ENCODE measurements around the gene PHACTR3. TPM values are rescaled to one million over a fixed set of nuclear protein-coding genes. Genes with fewer than 3 reads are reported as not detected.

The PHACTR3 gene
- total RNA-seq, 1 experiment from 2014 or later: not detected

GRCh38 chr20:59596690-59597089 is 7.7 kb upstream of the PHACTR3 start:
- Histone ChIP-seq H3T11ph (ENCODE audit: low read length) (no peak overlapping the region), H3K4me1 (ENCODE audit: insufficient read depth, low read length) (0 out of 2 replicates have a peak, but pooled peaks cover 2% of the 10 kb centered on the region), H3K27ac (ENCODE audit: insufficient read length, low read depth, low read length) (no peak overlapping the region), H3K79me2 (ENCODE audit: insufficient read depth, low read length) (no peaks in the 10 kb centered on the region), H4K20me1 (ENCODE audit: control insufficient read depth, insufficient read depth, insufficient read length) (no peaks in the 10 kb centered on the region), H3K9ac (ENCODE audit: extremely low read depth, insufficient read length, low read length) (no peak overlapping the region), H2BK20ac (ENCODE audit: low read depth, low read length, poor library complexity, severe bottlenecking) (no peak overlapping the region), H2AK5ac (ENCODE audit: insufficient read length, low read length) (no peak overlapping the region), H4K91ac (ENCODE audit: insufficient read length, low read depth, low read length) (no peak overlapping the region), H2AFZ (ENCODE audit: low read length) (no peak overlapping the region), H2BK15ac (ENCODE audit: low read depth, low read length) (no peak overlapping the region), H3K4ac (ENCODE audit: low read depth, low read length) (no peak overlapping the region), H3K9me3 (ENCODE audit: control insufficient read depth, low read depth, low read length) (no peaks in the 10 kb centered on the region), H2BK120ac (ENCODE audit: low read depth, low read length, poor library complexity, severe bottlenecking) (no peak overlapping the region), H4K5ac (ENCODE audit: insufficient read length, low read depth, low read length) (no peak overlapping the region), H3K4me2 (ENCODE audit: insufficient read depth, insufficient read length, low read length) (no peak overlapping the region), H3K14ac (ENCODE audit: insufficient read depth, low read length) (no peak overlapping the region), H3K18ac (ENCODE audit: insufficient read length, low read depth, low read length) (no peak overlapping the region), H3K79me1 (ENCODE audit: insufficient read depth, low read depth, low read length, poor library complexity, severe bottlenecking) (no peaks in the 10 kb centered on the region), H2BK5ac (ENCODE audit: insufficient read length, low read length) (no peak overlapping the region), H3K56ac (ENCODE audit: insufficient read length, low read depth, low read length) (no peak overlapping the region), H3K23ac (ENCODE audit: insufficient read length, low read depth, low read length) (no peak overlapping the region), H4K8ac (replicated peaks; ENCODE audit: insufficient read length, low read depth, low read length) (no peak overlapping the region), H2BK12ac (ENCODE audit: insufficient read length, low read depth, low read length) (no peak overlapping the region), H3K27me3 (ENCODE audit: insufficient read depth, low read length) (peaks cover 4% of the 10 kb centered on the region; the same call in 1 of the 2 replicates), H3K23me2 (ENCODE audit: insufficient read length, low read depth, low read length, poor library complexity, severe bottlenecking) (no peaks in the 10 kb centered on the region)
- peaks cover 0 to 74% of the 10 kb centered on the region in 2 experiments; a peak in 2 of 5 replicates for H3K9me3 Mint-ChIP-seq
- no peak overlapping the region for H3K4me3 Mint-ChIP-seq
- WGBS (ENCODE audit: extremely low coverage, insufficient read length, low lambda C conversion rate): no CpG with 5 or more reads among the region's 5 CpGs
- H3K27ac Mint-ChIP-seq: peak overlapping the region in 1 of 3 experiments; percentile 68; a peak in 2 of 7 replicates
- DNase-seq: no peak
- 0 out of 7 replicates have a peak, but pooled peaks cover 0 to 4% (median 0%) of the 10 kb centered on the region in 3 experiments for H3K36me3 Mint-ChIP-seq (ENCODE audit: insufficient read depth in 1 of 3, low read depth in 3 of 3)
- no peaks in the 10 kb centered on the region for H3K4me1 Mint-ChIP-seq
- peaks cover 92% of the 10 kb centered on the region for H3K27me3 Mint-ChIP-seq (ENCODE audit: low read depth)
- no peak for TF ChIP-seq CTCF (conservative IDR thresholded peaks at IDR 0.05)

Data from H9 (cell line).